KMS-11 (cell line): ENCODE results near the gene SDK2.

ENCODE experiments used
- H2AFZ ChIP-seq: fragments of 200-600 bp; sonication (generic); 2 replicates; pipeline ENCODE4 v1.6.1; 2016; ENCODE audit warnings: antibody characterized with exemption, mixed run types, low read depth
- H3K27ac ChIP-seq: fragments of 200-600 bp; sonication (generic); 2 replicates; pipeline ENCODE4 v1.6.1; 2016; ENCODE audit warnings: mild to moderate bottlenecking, mixed run types
- H3K27me3 ChIP-seq: fragments of 200-600 bp; sonication (generic); 2 replicates; pipeline ENCODE4 v1.6.1; 2017; ENCODE audit warnings: mild to moderate bottlenecking, low read depth, mixed run types, moderate library complexity; ENCODE audit not compliant: insufficient read depth
- H3K36me3 ChIP-seq: fragments of 200-600 bp; sonication (generic); 2 replicates; pipeline ENCODE4 v1.6.1; 2017; ENCODE audit warnings: mild to moderate bottlenecking, mixed run types; ENCODE audit not compliant: insufficient read depth
- H3K4me1 ChIP-seq: fragments of 200-600 bp; sonication (generic); 2 replicates; pipeline ENCODE4 v1.6.1; 2016; ENCODE audit warnings: mild to moderate bottlenecking, low read depth, mixed run types; ENCODE audit not compliant: poor library complexity, severe bottlenecking
- H3K4me2 ChIP-seq: fragments of 200-600 bp; sonication (generic); 2 replicates; pipeline ENCODE4 v1.7.0; 2016; ENCODE audit warnings: mild to moderate bottlenecking, mixed run types
- H3K4me3 ChIP-seq: fragments of 200-600 bp; sonication (generic); IDR thresholded peaks from 2 replicates; pipeline ENCODE4 v1.6.1; 2017; ENCODE audit warnings: low read depth, low read length, mixed read lengths; ENCODE audit not compliant: insufficient read depth
- H3K79me2 ChIP-seq: fragments of 200-600 bp; sonication (generic); 2 replicates; pipeline ENCODE4 v1.6.1; 2016; ENCODE audit warnings: low read depth, mixed run types; ENCODE audit not compliant: insufficient read depth
- H3K9ac ChIP-seq: fragments of 200-600 bp; sonication (generic); 2 replicates; pipeline ENCODE4 v1.6.1; 2016; ENCODE audit warnings: mild to moderate bottlenecking, mixed run types
- H4K20me1 ChIP-seq: fragments of 200-600 bp; sonication (generic); 2 replicates; pipeline ENCODE4 v1.6.1; 2016; ENCODE audit warnings: mild to moderate bottlenecking, mixed run types; ENCODE audit not compliant: insufficient read depth
- CTCF ChIP-seq: fragments of 200-600 bp; sonication (generic); conservative IDR thresholded peaks from 2 replicates; pipeline ENCODE4 v1.6.1; 2017; ENCODE audit warnings: low read depth, mild to moderate bottlenecking, antibody characterized with exemption, low read length, moderate library complexity, mixed read lengths

The SDK2 gene

GRCh38 chr17:73605444-73605843 lies 38.8 kb downstream of the SDK2 start:
- H3K4me2 ChIP-seq, result no peak overlapping the region
- H3K4me1 ChIP-seq, result no peaks in the 10 kb centered on the region
- H3K9ac ChIP-seq, result no peak overlapping the region
- peaks cover 51% of the 10 kb centered on the region for H3K27me3 ChIP-seq
- no peak for TF ChIP-seq CTCF
- H3K27ac ChIP-seq, result no peak overlapping the region
- H3K79me2 ChIP-seq, result no peaks in the 10 kb centered on the region
- H3K36me3 ChIP-seq, result no peaks in the 10 kb centered on the region
- no peak overlapping the region for H3K4me3 ChIP-seq
- H2AFZ ChIP-seq, result no peak overlapping the region; the same call in 1 of the 2 replicates
- no peaks in the 10 kb centered on the region for H4K20me1 ChIP-seq

GRCh38 chr17:73604476-73604875 lies 39.8 kb downstream of the SDK2 start:
- no peak overlapping the region for H3K27ac ChIP-seq
- H3K27me3 ChIP-seq, result peaks cover 57% of the 10 kb centered on the region
- TF ChIP-seq CTCF, result no peak
- H3K9ac ChIP-seq, result no peak overlapping the region
- no peaks in the 10 kb centered on the region for H3K36me3 ChIP-seq
- H3K79me2 ChIP-seq, result no peaks in the 10 kb centered on the region
- H3K4me3 ChIP-seq, result no peak overlapping the region
- H3K4me1 ChIP-seq, result no peaks in the 10 kb centered on the region
- no peak overlapping the region for H3K4me2 ChIP-seq
- no peak overlapping the region for H2AFZ ChIP-seq
- H4K20me1 ChIP-seq, result no peaks in the 10 kb centered on the region

- H2AFZ ChIP-seq, result no peak overlapping the region
- H3K79me2 ChIP-seq, result no peaks in the 10 kb centered on the region
- no peaks in the 10 kb centered on the region for H3K4me1 ChIP-seq
- H3K27ac ChIP-seq, result no peak overlapping the region
- no peaks in the 10 kb centered on the region for H3K36me3 ChIP-seq
- no peaks in the 10 kb centered on the region for H4K20me1 ChIP-seq
- no peak overlapping the region for H3K9ac ChIP-seq
- no peak for TF ChIP-seq CTCF
- H3K4me3 ChIP-seq, result no peak overlapping the region
- H3K4me2 ChIP-seq, result no peak overlapping the region
- peaks cover 58% of the 10 kb centered on the region for H3K27me3 ChIP-seq
Observed at GRCh38 chr17:73603971-73604370, 40.3 kb downstream of the SDK2 start.

GRCh38 chr17:73600103-73600871 lies 44.0 kb downstream of the SDK2 start:
- no peak overlapping the region for H3K4me2 ChIP-seq

More at GRCh38 chr17:73600103-73600871, 44.0 kb downstream of the SDK2 start:
- no peak overlapping the region for H2AFZ ChIP-seq
- no peaks in the 10 kb centered on the region for H3K36me3 ChIP-seq
- H3K27me3 ChIP-seq, result peaks cover 44% of the 10 kb centered on the region; the same call in 1 of the 2 replicates
- no peaks in the 10 kb centered on the region for H3K4me1 ChIP-seq
- H3K79me2 ChIP-seq, result no peaks in the 10 kb centered on the region
- no peaks in the 10 kb centered on the region for H4K20me1 ChIP-seq
- H3K27ac ChIP-seq, result no peak overlapping the region
- no peak for TF ChIP-seq CTCF
- H3K4me3 ChIP-seq, result no peak overlapping the region
- no peak overlapping the region for H3K9ac ChIP-seq
